HepG2 (cell line): ENCODE measurements around the gene PRKCZ. TPM values are rescaled to one million over a fixed set of nuclear protein-coding genes. Genes with fewer than 3 reads are reported as not detected.

ENCODE experiments used
- FLYWCH1 ChIP-seq: sonication (generic); formaldehyde crosslinking; IDR thresholded peaks from 2 replicates; pipeline ENCODE4 v1.8.1; 2023; ENCODE audit warnings: mild to moderate bottlenecking, missing genetic modification reagents
- HIVEP1 ChIP-seq: sonication (generic); formaldehyde crosslinking; IDR thresholded peaks from 2 replicates; pipeline ENCODE4 v1.4.0; 2020; ENCODE audit warnings: mild to moderate bottlenecking, missing genetic modification reagents
- HNF4A ChIP-seq: sonication (generic); formaldehyde crosslinking; IDR thresholded peaks from 2 replicates; pipeline ENCODE4 v1.4.0; 2020; ENCODE audit warnings: missing genetic modification reagents
- KMT2B ChIP-seq: IDR thresholded peaks from 2 replicates; pipeline ENCODE4 v1.6.1; 2016; ENCODE audit warnings: missing genetic modification reagents, missing compliant biosample characterization
- LCORL ChIP-seq, 2 experiments: fragments of 450-650 bp in 1 of 2; sonication (generic) in 1 of 2; formaldehyde crosslinking in 1 of 2; IDR thresholded peaks; 2 replicates each; pipeline versions ENCODE4 v1.5.0 to v1.6.1; 2017 to 2020; ENCODE audit warnings: antibody characterized with exemption in 1 of 2, missing genetic modification reagents in 1 of 2
- MEIS1 ChIP-seq: sonication (generic); formaldehyde crosslinking; IDR thresholded peaks from 2 replicates; pipeline ENCODE4 v1.9.0; 2021; ENCODE audit warnings: mild to moderate bottlenecking, missing genetic modification reagents, moderate library complexity, borderline replicate concordance
- NFYB ChIP-seq: sonication (generic); formaldehyde crosslinking; IDR thresholded peaks from 2 replicates; pipeline ENCODE4 v1.4.0; 2020; ENCODE audit warnings: missing genetic modification reagents
- RBFOX2 ChIP-seq: fragments of 200-400 bp; formaldehyde crosslinking; IDR thresholded peaks from 2 replicates; pipeline ENCODE4 v1.6.1; 2017; ENCODE audit warnings: low read depth, mild to moderate bottlenecking, low read length
- SAP130 ChIP-seq: IDR thresholded peaks from 2 replicates; pipeline ENCODE4 v1.6.1; 2016; ENCODE audit warnings: low read depth
- SIX1 ChIP-seq: sonication (generic); formaldehyde crosslinking; IDR thresholded peaks from 2 replicates; pipeline ENCODE4 v1.4.0; 2020; ENCODE audit warnings: missing genetic modification reagents, borderline replicate concordance
- TBX2 ChIP-seq: sonication (generic); formaldehyde crosslinking; IDR thresholded peaks from 2 replicates; pipeline ENCODE4 v1.5.0; 2020; ENCODE audit warnings: missing genetic modification reagents, mild to moderate bottlenecking, borderline replicate concordance
- YEATS2 ChIP-seq: sonication (generic); formaldehyde crosslinking; IDR thresholded peaks from 2 replicates; pipeline ENCODE4 v1.4.0; 2020; ENCODE audit warnings: missing genetic modification reagents, borderline replicate concordance
- ZC3H4 ChIP-seq: sonication (generic); formaldehyde crosslinking; IDR thresholded peaks from 2 replicates; pipeline ENCODE4 v1.4.0; 2020; ENCODE audit warnings: missing genetic modification reagents, borderline replicate concordance
- ZNF20 ChIP-seq: sonication (generic); formaldehyde crosslinking; IDR thresholded peaks from 2 replicates; pipeline ENCODE4 v1.4.0; 2020; ENCODE audit warnings: mild to moderate bottlenecking, moderate library complexity, missing genetic modification reagents
- ZNF232 ChIP-seq: sonication (generic); formaldehyde crosslinking; IDR thresholded peaks from 2 replicates; pipeline ENCODE4 v1.4.0; 2020; ENCODE audit warnings: missing genetic modification reagents, borderline replicate concordance
- ZNF431 ChIP-seq: sonication (generic); formaldehyde crosslinking; IDR thresholded peaks from 2 replicates; pipeline ENCODE4 v1.9.0; 2022; ENCODE audit warnings: missing genetic modification reagents, low read depth, mild to moderate bottlenecking, borderline replicate concordance
- ZNF605 ChIP-seq: sonication (generic); formaldehyde crosslinking; IDR thresholded peaks from 2 replicates; pipeline ENCODE4 v1.8.0; 2022; ENCODE audit warnings: mild to moderate bottlenecking, missing genetic modification reagents
- ZNF724P ChIP-seq: sonication (generic); formaldehyde crosslinking; IDR thresholded peaks from 2 replicates; pipeline ENCODE4 v1.8.0; 2022; ENCODE audit warnings: missing genetic modification reagents, borderline replicate concordance
- ZNF839 ChIP-seq: sonication (generic); formaldehyde crosslinking; IDR thresholded peaks from 2 replicates; pipeline ENCODE4 v1.4.0; 2020; ENCODE audit warnings: missing genetic modification reagents, mild to moderate bottlenecking, borderline replicate concordance
- polyA plus RNA-seq, 8 experiments: library from polyadenylated mRNA; depleted of rRNA in 3 of 8; stranded (reverse) in 7 of 8; unstranded in 1 of 8; fragments of >200 nt; fragmentation: Illumina TruSeq in 4 of 8; extraction: Trizol in 4 of 8; gene quantifications; 2 replicates each; pipeline versions ENCODE4 v1.2.1 to v1.2.3, GENCODE V29; 2011 to 2016; ENCODE audit warnings: low read depth in 4 of 8, missing spikeins in 1 of 8, mixed read lengths in 1 of 8; ENCODE audit not compliant: insufficient read depth in 1 of 8
- total RNA-seq, 5 experiments: library from RNA; depleted of rRNA; stranded (reverse); fragments of >200 nt; fragmentation: Illumina TruSeq; extraction: Trizol; gene quantifications; 2 replicates each; pipeline ENCODE4 v1.2.3, GENCODE V29; 2016; ENCODE audit warnings: low read depth in 1 of 5
- TF ChIP-seq, protein P1 (sequence below): sonication (generic); formaldehyde crosslinking; IDR thresholded peaks from 2 replicates; pipeline ENCODE4 v1.5.1; 2020; ENCODE audit warnings: mild to moderate bottlenecking, missing genetic modification reagents, moderate library complexity
- TF ChIP-seq, protein P2 (sequence below): sonication (generic); formaldehyde crosslinking; IDR thresholded peaks from 2 replicates; pipeline ENCODE4 v1.5.0; 2020; ENCODE audit warnings: mild to moderate bottlenecking, missing genetic modification reagents, moderate library complexity
- TF ChIP-seq, protein P3 (sequence below): sonication (generic); formaldehyde crosslinking; IDR thresholded peaks from 2 replicates; pipeline ENCODE4 v1.4.0; 2020; ENCODE audit warnings: missing genetic modification reagents

The PRKCZ gene
- total and polyA plus RNA-seq, 2 of the 13 experiments (the other 11 are each of a cell fraction or from before 2014, with no cell fraction given), result 34.7 to 85.2 TPM

DNA sequence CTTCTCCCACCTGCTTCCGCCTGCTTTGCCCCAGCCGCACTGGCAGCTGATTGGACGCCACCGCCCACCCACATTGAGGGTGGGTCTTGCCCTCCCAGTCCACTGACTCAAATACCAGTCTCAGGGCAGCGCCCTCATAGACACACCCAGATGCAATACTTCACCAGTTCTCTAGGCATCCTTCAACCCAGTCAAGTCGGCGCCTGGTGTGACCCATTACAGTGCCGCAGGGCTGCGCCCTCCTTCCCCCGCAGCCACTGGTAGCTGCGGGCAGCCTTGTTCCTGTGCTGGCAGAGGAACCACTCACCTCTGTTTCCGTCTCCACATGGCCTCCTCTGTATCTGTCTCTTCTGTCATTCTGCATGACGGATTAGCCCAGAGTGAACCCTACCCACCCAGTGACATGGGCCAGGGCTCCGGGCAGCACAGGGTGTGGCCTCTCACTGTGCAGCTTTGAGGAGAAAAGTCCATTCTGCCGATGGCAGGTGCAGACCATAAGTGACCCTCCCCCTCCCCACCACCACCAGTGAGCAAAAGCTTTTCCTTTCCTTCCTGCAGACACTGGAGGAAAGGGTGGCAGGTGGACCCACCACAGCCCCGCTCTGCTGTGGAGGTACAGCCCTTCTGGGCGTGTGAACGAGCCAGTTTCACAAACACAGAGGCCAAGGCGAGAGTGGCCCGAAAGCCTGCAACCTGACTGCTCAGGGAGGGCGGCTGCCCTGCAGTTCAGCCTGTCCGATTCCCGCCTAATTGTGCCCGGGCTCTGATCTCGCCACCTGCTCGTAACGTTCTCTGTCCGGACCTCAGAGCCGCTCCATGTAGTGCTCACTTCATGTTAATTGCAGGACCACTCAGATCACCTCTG, 87.3 kb downstream of the PRKCZ start (continued):
- TF ChIP-seq ZC3H4 (CRISPR knock-in tag) (0 out of 2 replicates have a peak, but pooled peaks have one; percentile 19), LCORL (IDR thresholded peaks at IDR 0.05) (no peak), LCORL (CRISPR knock-in tag; IDR thresholded peaks at IDR 0.05) (no peak), ZNF20 (CRISPR knock-in tag) (no peak), HNF4A (CRISPR knock-in tag) (peak; percentile 37; the same call in 1 of the 2 replicates), ZNF431 (CRISPR knock-in tag) (0 out of 2 replicates have a peak, but pooled peaks have one; percentile 6), ZNF724P (CRISPR knock-in tag) (no peak), MEIS1 (CRISPR knock-in tag) (0 out of 2 replicates have a peak, but pooled peaks have one; percentile 13), ZNF839 (CRISPR knock-in tag) (0 out of 2 replicates have a peak, but pooled peaks have one; percentile 29), ZNF232 (CRISPR knock-in tag) (no peak), FLYWCH1 (CRISPR knock-in tag) (0 out of 2 replicates have a peak, but pooled peaks have one; percentile 24), SIX1 (no peak), TBX2 (CRISPR knock-in tag) (0 out of 2 replicates have a peak, but pooled peaks have one; percentile 1), HIVEP1 (CRISPR knock-in tag) (peak; percentile 43; the same call in 1 of the 2 replicates), NFYB (CRISPR knock-in tag) (0 out of 2 replicates have a peak, but pooled peaks have one; percentile 32), RBFOX2 (0 out of 2 replicates have a peak, but pooled peaks have one; percentile 5), KMT2B (0 out of 2 replicates have a peak, but pooled peaks have one; percentile 12), ZNF605 (peak; percentile 43; the same call in 1 of the 2 replicates), SAP130 (CRISPR knock-in tag) (peak; percentile 80), YEATS2 (CRISPR knock-in tag) (peak; percentile 31; the same call in 1 of the 2 replicates)
- TF ChIP-seq, protein P1, sequence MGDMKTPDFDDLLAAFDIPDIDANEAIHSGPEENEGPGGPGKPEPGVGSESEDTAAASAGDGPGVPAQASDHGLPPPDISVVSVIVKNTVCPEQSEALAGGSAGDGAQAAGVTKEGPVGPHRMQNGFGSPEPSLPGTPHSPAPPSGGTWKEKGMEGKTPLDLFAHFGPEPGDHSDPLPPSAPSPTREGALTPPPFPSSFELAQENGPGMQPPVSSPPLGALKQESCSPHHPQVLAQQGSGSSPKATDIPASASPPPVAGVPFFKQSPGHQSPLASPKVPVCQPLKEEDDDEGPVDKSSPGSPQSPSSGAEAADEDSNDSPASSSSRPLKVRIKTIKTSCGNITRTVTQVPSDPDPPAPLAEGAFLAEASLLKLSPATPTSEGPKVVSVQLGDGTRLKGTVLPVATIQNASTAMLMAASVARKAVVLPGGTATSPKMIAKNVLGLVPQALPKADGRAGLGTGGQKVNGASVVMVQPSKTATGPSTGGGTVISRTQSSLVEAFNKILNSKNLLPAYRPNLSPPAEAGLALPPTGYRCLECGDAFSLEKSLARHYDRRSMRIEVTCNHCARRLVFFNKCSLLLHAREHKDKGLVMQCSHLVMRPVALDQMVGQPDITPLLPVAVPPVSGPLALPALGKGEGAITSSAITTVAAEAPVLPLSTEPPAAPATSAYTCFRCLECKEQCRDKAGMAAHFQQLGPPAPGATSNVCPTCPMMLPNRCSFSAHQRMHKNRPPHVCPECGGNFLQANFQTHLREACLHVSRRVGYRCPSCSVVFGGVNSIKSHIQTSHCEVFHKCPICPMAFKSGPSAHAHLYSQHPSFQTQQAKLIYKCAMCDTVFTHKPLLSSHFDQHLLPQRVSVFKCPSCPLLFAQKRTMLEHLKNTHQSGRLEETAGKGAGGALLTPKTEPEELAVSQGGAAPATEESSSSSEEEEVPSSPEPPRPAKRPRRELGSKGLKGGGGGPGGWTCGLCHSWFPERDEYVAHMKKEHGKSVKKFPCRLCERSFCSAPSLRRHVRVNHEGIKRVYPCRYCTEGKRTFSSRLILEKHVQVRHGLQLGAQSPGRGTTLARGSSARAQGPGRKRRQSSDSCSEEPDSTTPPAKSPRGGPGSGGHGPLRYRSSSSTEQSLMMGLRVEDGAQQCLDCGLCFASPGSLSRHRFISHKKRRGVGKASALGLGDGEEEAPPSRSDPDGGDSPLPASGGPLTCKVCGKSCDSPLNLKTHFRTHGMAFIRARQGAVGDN, result peak; percentile 76
- TF ChIP-seq, protein P2, sequence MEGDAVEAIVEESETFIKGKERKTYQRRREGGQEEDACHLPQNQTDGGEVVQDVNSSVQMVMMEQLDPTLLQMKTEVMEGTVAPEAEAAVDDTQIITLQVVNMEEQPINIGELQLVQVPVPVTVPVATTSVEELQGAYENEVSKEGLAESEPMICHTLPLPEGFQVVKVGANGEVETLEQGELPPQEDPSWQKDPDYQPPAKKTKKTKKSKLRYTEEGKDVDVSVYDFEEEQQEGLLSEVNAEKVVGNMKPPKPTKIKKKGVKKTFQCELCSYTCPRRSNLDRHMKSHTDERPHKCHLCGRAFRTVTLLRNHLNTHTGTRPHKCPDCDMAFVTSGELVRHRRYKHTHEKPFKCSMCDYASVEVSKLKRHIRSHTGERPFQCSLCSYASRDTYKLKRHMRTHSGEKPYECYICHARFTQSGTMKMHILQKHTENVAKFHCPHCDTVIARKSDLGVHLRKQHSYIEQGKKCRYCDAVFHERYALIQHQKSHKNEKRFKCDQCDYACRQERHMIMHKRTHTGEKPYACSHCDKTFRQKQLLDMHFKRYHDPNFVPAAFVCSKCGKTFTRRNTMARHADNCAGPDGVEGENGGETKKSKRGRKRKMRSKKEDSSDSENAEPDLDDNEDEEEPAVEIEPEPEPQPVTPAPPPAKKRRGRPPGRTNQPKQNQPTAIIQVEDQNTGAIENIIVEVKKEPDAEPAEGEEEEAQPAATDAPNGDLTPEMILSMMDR (CRISPR knock-in tag), result 0 out of 2 replicates have a peak, but pooled peaks have one; percentile 2
- TF ChIP-seq, protein P3, sequence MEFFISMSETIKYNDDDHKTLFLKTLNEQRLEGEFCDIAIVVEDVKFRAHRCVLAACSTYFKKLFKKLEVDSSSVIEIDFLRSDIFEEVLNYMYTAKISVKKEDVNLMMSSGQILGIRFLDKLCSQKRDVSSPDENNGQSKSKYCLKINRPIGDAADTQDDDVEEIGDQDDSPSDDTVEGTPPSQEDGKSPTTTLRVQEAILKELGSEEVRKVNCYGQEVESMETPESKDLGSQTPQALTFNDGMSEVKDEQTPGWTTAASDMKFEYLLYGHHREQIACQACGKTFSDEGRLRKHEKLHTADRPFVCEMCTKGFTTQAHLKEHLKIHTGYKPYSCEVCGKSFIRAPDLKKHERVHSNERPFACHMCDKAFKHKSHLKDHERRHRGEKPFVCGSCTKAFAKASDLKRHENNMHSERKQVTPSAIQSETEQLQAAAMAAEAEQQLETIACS (CRISPR knock-in tag), result no peak
